Loucy (cell line): ENCODE data around the gene UBIAD1.

ENCODE experiments used
- H2AFZ ChIP-seq: fragments of 200-600 bp; sonication (generic); 2 replicates; pipeline ENCODE4 v1.6.0; 2016; ENCODE audit warnings: antibody characterized with exemption, mild to moderate bottlenecking, low read length, moderate library complexity
- H3F3A ChIP-seq: fragments of 200-600 bp; 2 replicates; pipeline ENCODE4 v1.6.0; 2016; ENCODE audit warnings: antibody characterized with exemption, low read depth, mild to moderate bottlenecking
- H3K27me3 ChIP-seq: fragments of 200-600 bp; sonication (generic); 2 replicates; pipeline ENCODE4 v1.6.1; 2014; ENCODE audit warnings: low read length, mild to moderate bottlenecking; ENCODE audit not compliant: insufficient read depth, poor library complexity, severe bottlenecking
- H3K36me3 ChIP-seq: fragments of 200-600 bp; sonication (generic); 2 replicates; pipeline ENCODE4 v1.6.1; 2016; ENCODE audit warnings: low read length; ENCODE audit not compliant: insufficient read depth
- H3K4me1 ChIP-seq: fragments of 200-600 bp; sonication (generic); 2 replicates; pipeline ENCODE4 v1.5.1; 2014; ENCODE audit warnings: low read length, mild to moderate bottlenecking; ENCODE audit not compliant: insufficient read depth, poor library complexity, severe bottlenecking
- H3K4me2 ChIP-seq: fragments of 200-600 bp; sonication (generic); 2 replicates; pipeline ENCODE4 v1.6.0; 2014; ENCODE audit warnings: antibody characterized with exemption, low read length, low read depth, mild to moderate bottlenecking; ENCODE audit not compliant: poor library complexity, severe bottlenecking
- H3K4me3 ChIP-seq: fragments of 200-600 bp; sonication (generic); 2 replicates; pipeline ENCODE4 v1.5.1; 2014; ENCODE audit warnings: low read length, mild to moderate bottlenecking, mixed read lengths; ENCODE audit not compliant: poor library complexity, severe bottlenecking
- H3K79me2 ChIP-seq: fragments of 200-600 bp; sonication (generic); 2 replicates; pipeline ENCODE4 v1.6.1; 2014; ENCODE audit warnings: low read length; ENCODE audit not compliant: insufficient read depth
- H3K9ac ChIP-seq: fragments of 200-600 bp; sonication (generic); 2 replicates; pipeline ENCODE4 v1.6.0; 2014; ENCODE audit warnings: mild to moderate bottlenecking, low read depth, low read length, moderate library complexity; ENCODE audit not compliant: poor library complexity, severe bottlenecking
- H3K9me2 ChIP-seq: fragments of 200-600 bp; sonication (generic); replicated peaks from 2 replicates; pipeline ENCODE4 v1.6.1; 2016; ENCODE audit warnings: low read depth, low read length, mixed read lengths
- H3K9me3 ChIP-seq: fragments of 200-600 bp; sonication (generic); 2 replicates; pipeline ENCODE4 v1.6.1; 2014; ENCODE audit warnings: mild to moderate bottlenecking, antibody characterized with exemption, low read length, low read depth; ENCODE audit not compliant: insufficient read depth
- H4K20me1 ChIP-seq: fragments of 200-600 bp; sonication (generic); 2 replicates; pipeline ENCODE4 v1.6.0; 2014; ENCODE audit warnings: antibody characterized with exemption, low read length, mild to moderate bottlenecking; ENCODE audit not compliant: insufficient read depth, poor library complexity, severe bottlenecking
- EZH2phosphoT487 ChIP-seq: fragments of 200-600 bp; IDR thresholded peaks from 2 replicates; pipeline ENCODE4 v1.6.1; 2018; ENCODE audit warnings: antibody characterized with exemption, mild to moderate bottlenecking, moderate library complexity, borderline replicate concordance
- TF ChIP-seq, protein P1 (sequence below): fragments of 200-600 bp; sonication (generic); conservative IDR thresholded peaks from 2 replicates; pipeline ENCODE4 v1.5.1; 2014; ENCODE audit warnings: mild to moderate bottlenecking, antibody characterized with exemption, low read length

The UBIAD1 gene

DNA sequence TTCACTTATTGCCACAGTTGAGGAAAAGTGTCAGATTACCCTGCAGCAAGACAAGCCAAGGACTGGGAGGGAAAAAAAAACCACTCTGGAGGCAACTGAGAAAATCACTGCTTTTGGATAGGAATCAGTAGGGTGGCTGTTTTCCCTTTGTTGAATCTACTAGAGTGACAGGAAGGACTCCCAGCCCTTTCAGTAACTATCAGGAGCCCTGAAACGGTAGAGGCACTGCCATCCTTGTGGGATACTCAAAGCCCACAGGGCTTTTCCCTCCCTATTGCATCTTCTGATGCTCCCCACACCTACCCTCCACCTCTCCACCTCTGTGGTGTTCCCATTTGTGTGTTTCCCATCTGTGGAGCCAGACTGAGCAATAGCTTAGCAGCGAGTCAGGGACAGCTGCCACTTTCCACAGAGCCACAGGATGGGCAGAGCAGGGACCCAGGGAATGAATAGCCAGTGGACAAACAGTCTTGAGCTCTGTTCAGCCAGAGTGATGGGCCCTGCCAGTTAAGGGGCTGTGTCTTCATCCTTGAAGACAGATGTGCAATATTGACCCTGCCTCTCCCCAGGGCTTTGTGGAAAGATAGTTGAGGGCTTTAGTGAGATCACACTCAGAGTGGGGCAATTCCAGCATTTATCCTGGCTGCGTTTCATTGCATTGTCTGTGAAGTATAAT, 13.9 kb downstream of the UBIAD1 start:
- Histone ChIP-seq H3K9me3 (no peaks in the 10 kb centered on the region), H3K4me1 (peaks cover 5% of the 10 kb centered on the region), H4K20me1 (no peaks in the 10 kb centered on the region), H3K36me3 (peaks cover 44% of the 10 kb centered on the region; the same call in 1 of the 2 replicates), H3K9me2 (no peaks in the 10 kb centered on the region), H3K9ac (no peak overlapping the region), H2AFZ (no peak overlapping the region), H3K4me2 (no peak overlapping the region), H3K27me3 (no peaks in the 10 kb centered on the region), H3K4me3 (no peak overlapping the region), H3K79me2 (peaks cover 56% of the 10 kb centered on the region), H3F3A (no peaks in the 10 kb centered on the region)
- no peak for TF ChIP-seq EZH2phosphoT487
- TF ChIP-seq, protein P1, sequence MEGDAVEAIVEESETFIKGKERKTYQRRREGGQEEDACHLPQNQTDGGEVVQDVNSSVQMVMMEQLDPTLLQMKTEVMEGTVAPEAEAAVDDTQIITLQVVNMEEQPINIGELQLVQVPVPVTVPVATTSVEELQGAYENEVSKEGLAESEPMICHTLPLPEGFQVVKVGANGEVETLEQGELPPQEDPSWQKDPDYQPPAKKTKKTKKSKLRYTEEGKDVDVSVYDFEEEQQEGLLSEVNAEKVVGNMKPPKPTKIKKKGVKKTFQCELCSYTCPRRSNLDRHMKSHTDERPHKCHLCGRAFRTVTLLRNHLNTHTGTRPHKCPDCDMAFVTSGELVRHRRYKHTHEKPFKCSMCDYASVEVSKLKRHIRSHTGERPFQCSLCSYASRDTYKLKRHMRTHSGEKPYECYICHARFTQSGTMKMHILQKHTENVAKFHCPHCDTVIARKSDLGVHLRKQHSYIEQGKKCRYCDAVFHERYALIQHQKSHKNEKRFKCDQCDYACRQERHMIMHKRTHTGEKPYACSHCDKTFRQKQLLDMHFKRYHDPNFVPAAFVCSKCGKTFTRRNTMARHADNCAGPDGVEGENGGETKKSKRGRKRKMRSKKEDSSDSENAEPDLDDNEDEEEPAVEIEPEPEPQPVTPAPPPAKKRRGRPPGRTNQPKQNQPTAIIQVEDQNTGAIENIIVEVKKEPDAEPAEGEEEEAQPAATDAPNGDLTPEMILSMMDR = no peak

DNA sequence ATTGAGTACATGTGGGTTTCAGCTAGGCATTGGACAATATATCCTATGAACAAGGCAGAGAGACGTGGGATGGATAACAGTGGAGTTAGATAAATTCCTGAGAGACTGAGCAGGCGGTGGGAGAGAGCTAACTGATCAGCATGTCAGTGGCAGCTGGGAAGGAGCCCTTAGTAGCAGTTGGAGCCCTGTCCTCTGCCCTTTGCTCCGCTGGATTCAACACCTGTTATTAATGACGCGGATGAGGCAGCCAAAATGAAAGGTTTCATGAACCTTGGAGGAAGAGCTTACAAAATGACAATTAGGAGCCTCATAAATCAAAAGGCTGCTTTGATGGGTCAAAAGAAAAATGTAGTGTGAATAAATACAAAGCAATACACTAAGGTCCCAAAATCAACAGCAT, 16.1 kb downstream of the UBIAD1 start:
- H3K4me1 ChIP-seq = no peaks in the 10 kb centered on the region
- H3K79me2 ChIP-seq = peaks cover 37% of the 10 kb centered on the region
- no peak overlapping the region for H3K9ac ChIP-seq
- no peaks in the 10 kb centered on the region for H3K27me3 ChIP-seq
- H3K9me3 ChIP-seq = no peaks in the 10 kb centered on the region
- H3K4me2 ChIP-seq = no peak overlapping the region
- peaks cover 47% of the 10 kb centered on the region; the same call in 1 of the 2 replicates for H3K36me3 ChIP-seq
- no peaks in the 10 kb centered on the region for H3K9me2 ChIP-seq
- no peak overlapping the region for H3K4me3 ChIP-seq
- TF ChIP-seq, protein P1 = no peak
- TF ChIP-seq EZH2phosphoT487 = no peak
- H2AFZ ChIP-seq = no peak overlapping the region
- H4K20me1 ChIP-seq = no peaks in the 10 kb centered on the region
- H3F3A ChIP-seq = no peaks in the 10 kb centered on the region

DNA sequence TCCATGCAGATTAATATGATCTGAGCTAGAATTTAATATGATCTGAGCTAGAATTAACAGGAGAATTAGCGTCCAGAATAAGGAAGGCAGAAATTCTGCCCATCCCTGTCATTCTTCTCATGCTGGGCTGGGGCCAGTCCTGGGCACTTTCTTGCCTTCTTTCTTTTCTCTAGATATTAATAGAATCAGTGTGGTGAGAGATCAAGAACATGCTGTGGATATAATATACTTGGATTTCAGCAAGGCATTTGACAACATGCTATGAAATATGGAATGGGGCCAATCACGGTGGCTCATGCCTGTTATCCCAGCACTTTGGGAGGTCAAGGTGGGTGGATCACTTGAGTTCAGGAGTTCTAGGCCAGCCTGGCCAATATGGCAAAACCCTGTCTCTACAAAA, 18.1 kb downstream of the UBIAD1 start:
- H3K36me3 ChIP-seq = peaks cover 51% of the 10 kb centered on the region; the same call in 1 of the 2 replicates
- TF ChIP-seq, protein P1 = no peak
- no peak for TF ChIP-seq EZH2phosphoT487
- no peaks in the 10 kb centered on the region for H3K9me3 ChIP-seq

More for the DNA sequence above, 18.1 kb downstream of the UBIAD1 start:
- Histone ChIP-seq H3K4me2 (no peak overlapping the region), H3K9ac (no peak overlapping the region), H3K79me2 (peaks cover 19% of the 10 kb centered on the region; the same call in 1 of the 2 replicates), H3K9me2 (no peaks in the 10 kb centered on the region), H3K4me3 (no peak overlapping the region), H3K27me3 (no peaks in the 10 kb centered on the region), H4K20me1 (no peaks in the 10 kb centered on the region), H3K4me1 (no peaks in the 10 kb centered on the region), H2AFZ (no peak overlapping the region), H3F3A (no peaks in the 10 kb centered on the region)
